ENCODE data around the gene FAM162A.
A peak's percentile ranks its signal among the peaks of the same experiment; 100 is the strongest.
"Not testable (repeated sequence)": the region's sequence is repeated elsewhere in the genome, so short reads cannot be mapped to it uniquely, and the experiment has no call there.

Gene FAM162A

GRCh38 chr3:122362026-122362425 lies 22.0 kb upstream of the FAM162A start:
- Mint-ChIP-seq H3K36me3 (ENCODE audit: insufficient read depth) (peaks cover 17% of the 10 kb centered on the region), H3K27ac (ENCODE audit: low read depth) (no peak overlapping the region)

GRCh38 chr3:122364490-122364889 lies 19.5 kb upstream of the FAM162A start:
- Mint-ChIP-seq H3K27ac (ENCODE audit: low read depth) (no peak overlapping the region), H3K27me3 (no peaks in the 10 kb centered on the region), H3K36me3 (ENCODE audit: insufficient read depth) (peaks cover 16% of the 10 kb centered on the region), H3K4me3 (no peak overlapping the region), H3K9me3 (no peaks in the 10 kb centered on the region), H3K4me1 (no peaks in the 10 kb centered on the region)
- DNase-seq (ENCODE audit: low spot score in 2 of 2) (no peak), ATAC-seq (replicated peaks; ENCODE audit: extremely low read depth, poor library complexity, severe bottlenecking) (no peak)

More at GRCh38 chr3:122362026-122362425, 22.0 kb upstream of the FAM162A start:
- no peak overlapping the region for H3K4me3 Mint-ChIP-seq
- ATAC-seq (replicated peaks; ENCODE audit: extremely low read depth, poor library complexity, severe bottlenecking), result no peak
- no peaks in the 10 kb centered on the region for H3K4me1 Mint-ChIP-seq
- H3K27me3 Mint-ChIP-seq, result no peaks in the 10 kb centered on the region
- H3K9me3 Mint-ChIP-seq, result no peaks in the 10 kb centered on the region
- DNase-seq (ENCODE audit: low spot score in 2 of 2), result no peak

GRCh38 chr3:122365073-122365472 lies 18.9 kb upstream of the FAM162A start:
- H3K27me3 Mint-ChIP-seq, result no peaks in the 10 kb centered on the region
- no peaks in the 10 kb centered on the region for H3K9me3 Mint-ChIP-seq
- no peaks in the 10 kb centered on the region for H3K4me1 Mint-ChIP-seq
- H3K36me3 Mint-ChIP-seq (ENCODE audit: insufficient read depth), result peaks cover 17% of the 10 kb centered on the region
- H3K4me3 Mint-ChIP-seq, result no peak overlapping the region
- no peak overlapping the region for H3K27ac Mint-ChIP-seq (ENCODE audit: low read depth)
- ATAC-seq (replicated peaks; ENCODE audit: extremely low read depth, poor library complexity, severe bottlenecking) (no peak), DNase-seq (ENCODE audit: low spot score in 2 of 2) (no peak)

GRCh38 chr3:122365582-122366378 lies 18.2 kb upstream of the FAM162A start:
- not testable (repeated sequence) for H3K9me3 Mint-ChIP-seq; H3K4me1 Mint-ChIP-seq; ATAC-seq (replicated peaks; ENCODE audit: extremely low read depth, poor library complexity, severe bottlenecking); H3K27me3 Mint-ChIP-seq; H3K27ac Mint-ChIP-seq (ENCODE audit: low read depth); H3K4me3 Mint-ChIP-seq; DNase-seq (ENCODE audit: low spot score in 2 of 2)
- H3K36me3 Mint-ChIP-seq (ENCODE audit: insufficient read depth), result peaks cover 18% of the 10 kb centered on the region

GRCh38 chr3:122366379-122366749 lies 17.6 kb upstream of the FAM162A start:
- DNase-seq (ENCODE audit: low spot score in 2 of 2), result no peak
- ATAC-seq (replicated peaks; ENCODE audit: extremely low read depth, poor library complexity, severe bottlenecking), result no peak

GRCh38 chr3:122374034-122374433 lies 9.9 kb upstream of the FAM162A start:
- no peaks in the 10 kb centered on the region for H3K9me3 Mint-ChIP-seq
- H3K4me3 Mint-ChIP-seq, result no peak overlapping the region
- H3K27ac Mint-ChIP-seq (ENCODE audit: low read depth), result no peak overlapping the region
- ATAC-seq (replicated peaks; ENCODE audit: extremely low read depth, poor library complexity, severe bottlenecking) (no peak), DNase-seq (ENCODE audit: low spot score in 2 of 2) (no peak)
- peaks cover 18% of the 10 kb centered on the region for H3K36me3 Mint-ChIP-seq (ENCODE audit: insufficient read depth)
- H3K27me3 Mint-ChIP-seq, result no peaks in the 10 kb centered on the region
- peaks cover 10% of the 10 kb centered on the region for H3K4me1 Mint-ChIP-seq

More at GRCh38 chr3:122366379-122366749, 17.6 kb upstream of the FAM162A start:
- Mint-ChIP-seq H3K36me3 (ENCODE audit: insufficient read depth) (peaks cover 20% of the 10 kb centered on the region), H3K4me1 (no peaks in the 10 kb centered on the region), H3K4me3 (no peak overlapping the region), H3K27me3 (no peaks in the 10 kb centered on the region), H3K9me3 (no peaks in the 10 kb centered on the region), H3K27ac (ENCODE audit: low read depth) (no peak overlapping the region)

- Mint-ChIP-seq H3K4me3 (no peak overlapping the region), H3K27ac (ENCODE audit: low read depth) (no peak overlapping the region)
Observed at GRCh38 chr3:122377975-122378374, 6.0 kb upstream of the FAM162A start.

GRCh38 chr3:122382888-122383666 lies 905 bp upstream of the FAM162A start, which contains the start of gene MIX23:
Gene MIX23 (minus strand): TSS chr3:122383231. CDS start chr3:122383224, 7 bp downstream.
- no peaks in the 10 kb centered on the region for H3K9me3 Mint-ChIP-seq
- ATAC-seq (replicated peaks; ENCODE audit: extremely low read depth, poor library complexity, severe bottlenecking) (peak; percentile 52), DNase-seq (ENCODE audit: low spot score in 2 of 2) (peak; percentile 66 to 76)
- H3K27me3 Mint-ChIP-seq, result no peaks in the 10 kb centered on the region
- H3K4me3 Mint-ChIP-seq, result peak within 1 kb of the TSS; percentile 90
- peaks cover 10% of the 10 kb centered on the region for H3K36me3 Mint-ChIP-seq (ENCODE audit: insufficient read depth)
- H3K27ac Mint-ChIP-seq (ENCODE audit: low read depth), result peak within 1 kb of the TSS; percentile 84
- H3K4me1 Mint-ChIP-seq, result peaks cover 29% of the 10 kb centered on the region

More at GRCh38 chr3:122377975-122378374, 6.0 kb upstream of the FAM162A start:
- Mint-ChIP-seq H3K9me3 (no peaks in the 10 kb centered on the region), H3K36me3 (ENCODE audit: insufficient read depth) (peaks cover 7% of the 10 kb centered on the region), H3K4me1 (peaks cover 17% of the 10 kb centered on the region), H3K27me3 (no peaks in the 10 kb centered on the region)
- no peak for DNase-seq (ENCODE audit: low spot score in 2 of 2)
- no peak for ATAC-seq (replicated peaks; ENCODE audit: extremely low read depth, poor library complexity, severe bottlenecking)

GRCh38 chr3:122387709-122388108 lies 3.7 kb downstream of the FAM162A start:
- H3K36me3 Mint-ChIP-seq (ENCODE audit: insufficient read depth), result peaks cover 9% of the 10 kb centered on the region
- DNase-seq (ENCODE audit: low spot score in 2 of 2) (no peak), ATAC-seq (replicated peaks; ENCODE audit: extremely low read depth, poor library complexity, severe bottlenecking) (no peak)
- no peak overlapping the region for H3K27ac Mint-ChIP-seq (ENCODE audit: low read depth)
- no peak overlapping the region for H3K4me3 Mint-ChIP-seq
- H3K27me3 Mint-ChIP-seq, result no peaks in the 10 kb centered on the region
- H3K9me3 Mint-ChIP-seq, result no peaks in the 10 kb centered on the region
- peaks cover 30% of the 10 kb centered on the region for H3K4me1 Mint-ChIP-seq

GRCh38 chr3:122389197-122389596 lies 5.2 kb downstream of the FAM162A start:
- ATAC-seq (replicated peaks; ENCODE audit: extremely low read depth, poor library complexity, severe bottlenecking) (no peak), DNase-seq (ENCODE audit: low spot score in 2 of 2) (no peak)
- no peaks in the 10 kb centered on the region for H3K27me3 Mint-ChIP-seq
- peaks cover 19% of the 10 kb centered on the region for H3K4me1 Mint-ChIP-seq
- H3K27ac Mint-ChIP-seq (ENCODE audit: low read depth), result no peak overlapping the region
- H3K36me3 Mint-ChIP-seq (ENCODE audit: insufficient read depth), result peaks cover 7% of the 10 kb centered on the region
- H3K4me3 Mint-ChIP-seq, result no peak overlapping the region
- H3K9me3 Mint-ChIP-seq, result no peaks in the 10 kb centered on the region

- ATAC-seq (replicated peaks; ENCODE audit: extremely low read depth, poor library complexity, severe bottlenecking) (no peak), DNase-seq (ENCODE audit: low spot score in 2 of 2) (no peak)
- Mint-ChIP-seq H3K4me3 (no peak overlapping the region), H3K36me3 (ENCODE audit: insufficient read depth) (peaks cover 5% of the 10 kb centered on the region), H3K9me3 (no peaks in the 10 kb centered on the region), H3K27me3 (no peaks in the 10 kb centered on the region), H3K27ac (ENCODE audit: low read depth) (no peak overlapping the region), H3K4me1 (peaks cover 12% of the 10 kb centered on the region)
Observed at GRCh38 chr3:122389892-122390291, 5.9 kb downstream of the FAM162A start.

GRCh38 chr3:122390665-122391064 lies 6.7 kb downstream of the FAM162A start:
- H3K4me3 Mint-ChIP-seq, result no peak overlapping the region
- ATAC-seq (replicated peaks; ENCODE audit: extremely low read depth, poor library complexity, severe bottlenecking) (no peak), DNase-seq (ENCODE audit: low spot score in 2 of 2) (no peak)
- H3K27me3 Mint-ChIP-seq, result no peaks in the 10 kb centered on the region
- H3K27ac Mint-ChIP-seq (ENCODE audit: low read depth), result no peak overlapping the region
- H3K36me3 Mint-ChIP-seq (ENCODE audit: insufficient read depth), result peaks cover 7% of the 10 kb centered on the region
- no peaks in the 10 kb centered on the region for H3K9me3 Mint-ChIP-seq
- peaks cover 12% of the 10 kb centered on the region for H3K4me1 Mint-ChIP-seq

Measured in central memory CD8-positive, alpha-beta T cell (primary cell).